Upper lobe of right lung (tissue), 1 donor: ENCODE data around the gene E2F4. TPM values are rescaled to one million over a fixed set of nuclear protein-coding genes. Genes with fewer than 3 reads are reported as not detected.

Experiments
- ATAC-seq: fragments of 200-7000 bp; cut with Tn5 transposase; one replicate; pipeline ENCODE4 v1.9.1; 2020; ENCODE audit warnings: mild to moderate bottlenecking, moderate library complexity
- DNase-seq: peaks from one replicate; pipeline ENCODE4 v3.0.0-alpha.2; 2020
- H3K27ac ChIP-seq: fragments of 200-600 bp; one replicate; pipeline ENCODE4 v1.8.0; 2022
- H3K27me3 ChIP-seq: fragments of 200-600 bp; one replicate; pipeline ENCODE4 v1.8.0; 2022; ENCODE audit warnings: mild to moderate bottlenecking
- H3K36me3 ChIP-seq: fragments of 200-600 bp; one replicate; pipeline ENCODE4 v1.8.0; 2022
- H3K4me1 ChIP-seq: fragments of 200-600 bp; one replicate; pipeline ENCODE4 v1.8.0; 2022
- H3K4me3 ChIP-seq: fragments of 200-600 bp; one replicate; pipeline ENCODE4 v1.8.0; 2022; ENCODE audit warnings: mild to moderate bottlenecking
- H3K9me3 ChIP-seq: fragments of 200-600 bp; one replicate; pipeline ENCODE4 v1.8.0; 2022
- CTCF ChIP-seq: fragments of 200-600 bp; IDR thresholded peaks from one replicate; pipeline ENCODE4 v1.8.0; 2022; ENCODE audit warnings: antibody characterized with exemption
- intact Hi-C: fragments of 100-400 bp; cut with DNase I; formaldehyde crosslinking; loops from one replicate; pipeline ENCODE4 v1.11.0; 2022
- total RNA-seq: library from RNA; stranded (reverse); fragmentation: NEBNext Ultra II Directional; extraction: Animal tissue kit (Norgen Biotek cat#: 25700); gene quantifications from one replicate; pipeline ENCODE4 v1.2.1, GENCODE V29; 2021
- donor health status: DM: no; HTN: yes; CAD: no; lungs with severe emphysema.

E2F4 gene
- total RNA-seq, 1 donor from 2014 or later, result 68.2 TPM

- H3K4me1 ChIP-seq, result peaks cover 67% of the 10 kb centered on the region
- no peak for TF ChIP-seq CTCF
- ATAC-seq, result peak; percentile 67
- intact Hi-C loops, result no loop called here
- peak; percentile 93 for DNase-seq
- no peak overlapping the region for H3K4me3 ChIP-seq
- peak overlapping the region; percentile 83 for H3K27ac ChIP-seq
- H3K9me3 ChIP-seq, result no peaks in the 10 kb centered on the region
- no peaks in the 10 kb centered on the region for H3K27me3 ChIP-seq
- peaks cover 38% of the 10 kb centered on the region for H3K36me3 ChIP-seq
Measured at GRCh38 chr16:67241008-67241900, 49.3 kb downstream of the E2F4 start.

- no peak for TF ChIP-seq CTCF
- Histone ChIP-seq H3K9me3 (no peaks in the 10 kb centered on the region), H3K36me3 (peaks cover 29% of the 10 kb centered on the region), H3K27ac (peak overlapping the region; percentile 83), H3K4me3 (no peak overlapping the region), H3K4me1 (peaks cover 67% of the 10 kb centered on the region), H3K27me3 (no peaks in the 10 kb centered on the region)
- intact Hi-C loops, result no loop called here
- no peak for ATAC-seq
- DNase-seq, result peak; percentile 78
Measured at GRCh38 chr16:67242138-67242730, 50.3 kb downstream of the E2F4 start.

GRCh38 chr16:67243481-67243880 is 51.5 kb downstream of the E2F4 start:
- intact Hi-C loops, result no loop called here
- no peaks in the 10 kb centered on the region for H3K9me3 ChIP-seq
- peak overlapping the region; percentile 83 for H3K27ac ChIP-seq
- peak overlapping the region; percentile 11 for H3K4me3 ChIP-seq
- peaks cover 76% of the 10 kb centered on the region for H3K4me1 ChIP-seq
- ATAC-seq (no peak), DNase-seq (no peak)
- H3K27me3 ChIP-seq, result no peaks in the 10 kb centered on the region
- H3K36me3 ChIP-seq, result peaks cover 16% of the 10 kb centered on the region
- TF ChIP-seq CTCF, result no peak

- Histone ChIP-seq H3K27ac (peak overlapping the region; percentile 83), H3K4me3 (peak overlapping the region; percentile 70), H3K36me3 (peaks cover 5% of the 10 kb centered on the region), H3K9me3 (no peaks in the 10 kb centered on the region), H3K27me3 (no peaks in the 10 kb centered on the region), H3K4me1 (peaks cover 73% of the 10 kb centered on the region)
- ATAC-seq, result peak; percentile 12
- intact Hi-C loops, result no loop called here
- peak; percentile 10 for TF ChIP-seq CTCF
- DNase-seq, result peak; percentile 86
Measured at GRCh38 chr16:67244387-67245185, 52.6 kb downstream of the E2F4 start.

- Histone ChIP-seq H3K36me3 (no peaks in the 10 kb centered on the region), H3K4me3 (peak overlapping the region; percentile 70), H3K27ac (peak overlapping the region; percentile 83), H3K27me3 (no peaks in the 10 kb centered on the region), H3K9me3 (no peaks in the 10 kb centered on the region), H3K4me1 (peaks cover 67% of the 10 kb centered on the region)
- ATAC-seq (no peak), DNase-seq (no peak)
- intact Hi-C loops, result no loop called here
- TF ChIP-seq CTCF, result no peak
Measured at GRCh38 chr16:67245186-67245585, 53.2 kb downstream of the E2F4 start.
